Measurements from ENCODE around the gene FTHL17.

GRCh38 chrX:31036895-31037294 lies 34.9 kb downstream of the FTHL17 start:
- TF ChIP-seq CTCF (IDR thresholded peaks at IDR 0.05), result peak; percentile 20 to 59 (median 39)
- TF ChIP-seq POLR2A (IDR thresholded peaks at IDR 0.05), result no peak
- TF ChIP-seq EP300 (IDR thresholded peaks at IDR 0.05), result no peak
- TF ChIP-seq POLR2AphosphoS5 (IDR thresholded peaks at IDR 0.05), result no peak
